Activated CD8-positive, alpha-beta T cell treated with anti-CD3 and anti-CD28 coated beads, Interleukin-2, amount 10 ng/mL, durations not matched to agents 7 days and 5 days (primary cell): Measurements from ENCODE around the gene KLF11. TPM values are rescaled to one million over a fixed set of nuclear protein-coding genes. Genes with fewer than 3 reads are reported as not detected.
A peak's percentile ranks its signal among the peaks of the same experiment; 100 is the strongest.

Experiments used
- ATAC-seq: fragments of 150-1000 bp; cut with Tn5 transposase; one replicate; pipeline ENCODE4 v1.10.0; 2021; ENCODE audit warnings: moderate library complexity
- CTCF ChIA-PET: fragments of 350-600 bp; sonication (Branson Sonifier 250); formaldehyde crosslinking; loops from one replicate; lab custom pipeline; 2021; ENCODE audit warnings: antibody characterized with exemption; lab: Charles Lee
- POLR2A ChIA-PET: fragments of 350-600 bp; sonication (Branson Sonifier 250); formaldehyde crosslinking; loops from one replicate; lab custom pipeline; 2021; ENCODE audit warnings: antibody characterized with exemption; lab: Charles Lee
- DNase-seq: peaks from one replicate; pipeline ENCODE4 v3.0.0-alpha.2; 2020
- H3K27ac Mint-ChIP-seq: one replicate; pipeline ENCODE4 v1.8.0; 2021; ENCODE audit warnings: mild to moderate bottlenecking, mixed read lengths
- H3K27me3 Mint-ChIP-seq: one replicate; pipeline ENCODE4 v1.8.0; 2021; ENCODE audit warnings: low read depth, mixed read lengths
- H3K36me3 Mint-ChIP-seq: one replicate; pipeline ENCODE4 v1.8.0; 2021; ENCODE audit warnings: low read depth, mixed read lengths
- H3K4me1 Mint-ChIP-seq: one replicate; pipeline ENCODE4 v1.8.0; 2021; ENCODE audit warnings: low read depth, mixed read lengths
- H3K4me3 Mint-ChIP-seq: one replicate; pipeline ENCODE4 v1.8.0; 2021; ENCODE audit warnings: mild to moderate bottlenecking, mixed read lengths
- H3K9me3 Mint-ChIP-seq: one replicate; pipeline ENCODE4 v1.8.0; 2022; ENCODE audit warnings: mixed read lengths; ENCODE audit not compliant: insufficient read depth
- total RNA-seq, 2 experiments: library from RNA; stranded (reverse); gene quantifications; one replicate each; pipeline ENCODE4 v1.2.3, GENCODE V29; 2021

Gene KLF11
- total RNA-seq, 2 experiments from 2014 or later: 6.8 to 9.2 TPM

GRCh38 chr2:10080536-10081304 lies 37.4 kb downstream of the KLF11 start:
- peak overlapping the region; percentile 62 for H3K27ac Mint-ChIP-seq
- no peaks in the 10 kb centered on the region for H3K9me3 Mint-ChIP-seq
- ChIA-PET CTCF (interaction anchor here (1.1 to 2.7 kb wide), 3 partner anchors 9 to 15 kb away, joined by 4 to 15 read pairs (median 5); no protein-coding TSS in a partner anchor), POLR2A (interaction anchor here (0.5 to 2.2 kb wide), 2 partner anchors 35 to 45 kb away, joined by 3 to 8 read pairs; no protein-coding TSS in a partner anchor)
- peaks cover 61% of the 10 kb centered on the region for H3K27me3 Mint-ChIP-seq
- peak overlapping the region; percentile 70 for H3K4me3 Mint-ChIP-seq
- no peaks in the 10 kb centered on the region for H3K36me3 Mint-ChIP-seq
- ATAC-seq (peak; percentile 43), DNase-seq (peak; percentile 59)
- peaks cover 27% of the 10 kb centered on the region for H3K4me1 Mint-ChIP-seq

- Mint-ChIP-seq H3K9me3 (no peaks in the 10 kb centered on the region), H3K4me3 (no peak overlapping the region), H3K27me3 (peaks cover 56% of the 10 kb centered on the region), H3K27ac (no peak overlapping the region), H3K4me1 (peaks cover 27% of the 10 kb centered on the region), H3K36me3 (no peaks in the 10 kb centered on the region)
- ChIA-PET CTCF (interaction anchor here (1.0 to 2.7 kb wide), 9 partner anchors 9 to 352 kb away, joined by 3 to 28 read pairs (median 5); no protein-coding TSS in a partner anchor), POLR2A (interaction anchor here (1.2 kb wide), 1 partner anchor 35 kb away, joined by 4 read pairs; no protein-coding TSS in a partner anchor)
- DNase-seq: no peak
- ATAC-seq: no peak
These were observed 39.7 kb downstream of the KLF11 start for GRCh38 chr2:10083046-10083445.

GRCh38 chr2:10083692-10084211 lies 40.4 kb downstream of the KLF11 start:
- POLR2A ChIA-PET: no interaction called here
- Mint-ChIP-seq H3K36me3 (no peaks in the 10 kb centered on the region), H3K27ac (no peak overlapping the region), H3K9me3 (no peaks in the 10 kb centered on the region), H3K4me3 (no peak overlapping the region), H3K4me1 (peaks cover 20% of the 10 kb centered on the region), H3K27me3 (peaks cover 53% of the 10 kb centered on the region)
- ATAC-seq (no peak), DNase-seq (no peak)
- CTCF ChIA-PET: interaction anchor here (1.0 to 2.9 kb wide), 8 partner anchors 8 to 325 kb away, joined by 3 to 28 read pairs (median 6); no protein-coding TSS in a partner anchor

GRCh38 chr2:10084223-10084865 lies 41.0 kb downstream of the KLF11 start:
- ATAC-seq: no peak
- POLR2A ChIA-PET: interaction anchor here (1.4 kb wide), 1 partner anchor 17 kb away, joined by 3 read pairs; no protein-coding TSS in a partner anchor
- CTCF ChIA-PET: interaction anchor here (0.9 to 8.8 kb wide), 7 partner anchors 12 to 350 kb away, joined by 3 to 94 read pairs (median 9); no protein-coding TSS in a partner anchor
- no peak for DNase-seq
- Mint-ChIP-seq H3K27me3 (peaks cover 51% of the 10 kb centered on the region), H3K4me3 (no peak overlapping the region), H3K4me1 (peaks cover 15% of the 10 kb centered on the region), H3K36me3 (no peaks in the 10 kb centered on the region), H3K9me3 (no peaks in the 10 kb centered on the region), H3K27ac (no peak overlapping the region)

GRCh38 chr2:10085043-10085667 lies 41.8 kb downstream of the KLF11 start:
- H3K27ac Mint-ChIP-seq: no peak overlapping the region
- H3K9me3 Mint-ChIP-seq: no peaks in the 10 kb centered on the region
- peaks cover 15% of the 10 kb centered on the region for H3K4me1 Mint-ChIP-seq
- ChIA-PET POLR2A (interaction anchor here (1.4 kb wide), 1 partner anchor 17 kb away, joined by 3 read pairs; no protein-coding TSS in a partner anchor), CTCF (interaction anchor here (0.9 to 8.8 kb wide), 8 partner anchors 9 to 350 kb away, joined by 3 to 94 read pairs (median 4); no protein-coding TSS in a partner anchor)
- DNase-seq (no peak), ATAC-seq (no peak)
- peaks cover 59% of the 10 kb centered on the region for H3K27me3 Mint-ChIP-seq
- H3K4me3 Mint-ChIP-seq: no peak overlapping the region
- H3K36me3 Mint-ChIP-seq: no peaks in the 10 kb centered on the region

- POLR2A ChIA-PET: interaction anchor here (1.4 kb wide), 1 partner anchor 16 kb away, joined by 3 read pairs; no protein-coding TSS in a partner anchor
- Mint-ChIP-seq H3K27me3 (peaks cover 62% of the 10 kb centered on the region), H3K36me3 (no peaks in the 10 kb centered on the region), H3K4me3 (no peak overlapping the region), H3K27ac (no peak overlapping the region), H3K4me1 (peaks cover 15% of the 10 kb centered on the region), H3K9me3 (no peaks in the 10 kb centered on the region)
- DNase-seq (no peak), ATAC-seq (no peak)
- CTCF ChIA-PET: interaction anchor here (1.1 to 8.8 kb wide), 6 partner anchors 9 to 349 kb away, joined by 3 to 94 read pairs (median 7); no protein-coding TSS in a partner anchor
These were observed 42.3 kb downstream of the KLF11 start for GRCh38 chr2:10085668-10086059.

GRCh38 chr2:10086950-10087349 lies 43.6 kb downstream of the KLF11 start:
- H3K36me3 Mint-ChIP-seq: peaks cover under 1% of the 10 kb centered on the region
- H3K4me3 Mint-ChIP-seq: no peak overlapping the region
- H3K9me3 Mint-ChIP-seq: peaks cover under 1% of the 10 kb centered on the region
- H3K4me1 Mint-ChIP-seq: peaks cover 11% of the 10 kb centered on the region
- H3K27me3 Mint-ChIP-seq: peaks cover 65% of the 10 kb centered on the region
- no peak overlapping the region for H3K27ac Mint-ChIP-seq
- CTCF ChIA-PET: interaction anchor here (1.4 to 8.8 kb wide), 3 partner anchors 10 to 102 kb away, joined by 3 to 94 read pairs (median 13); no protein-coding TSS in a partner anchor
- DNase-seq: no peak
- POLR2A ChIA-PET: no interaction called here
- ATAC-seq: no peak

GRCh38 chr2:10087360-10087759 lies 44.0 kb downstream of the KLF11 start:
- ChIA-PET POLR2A (interaction anchor here (0.6 kb wide), 1 partner anchor 18 kb away, joined by 3 read pairs; no protein-coding TSS in a partner anchor), CTCF (interaction anchor here (1.4 to 8.8 kb wide), 3 partner anchors 10 to 103 kb away, joined by 3 to 94 read pairs (median 13); no protein-coding TSS in a partner anchor)
- Mint-ChIP-seq H3K36me3 (peaks cover 5% of the 10 kb centered on the region), H3K27me3 (peaks cover 69% of the 10 kb centered on the region), H3K4me3 (no peak overlapping the region), H3K27ac (no peak overlapping the region), H3K4me1 (peaks cover 14% of the 10 kb centered on the region), H3K9me3 (peaks cover 5% of the 10 kb centered on the region)
- ATAC-seq (no peak), DNase-seq (no peak)

- ATAC-seq (no peak), DNase-seq (no peak)
- peaks cover 7% of the 10 kb centered on the region for H3K9me3 Mint-ChIP-seq
- H3K4me1 Mint-ChIP-seq: peaks cover 13% of the 10 kb centered on the region
- POLR2A ChIA-PET: interaction anchor here (0.6 kb wide), 1 partner anchor 51 kb away, joined by 4 read pairs; no protein-coding TSS in a partner anchor
- CTCF ChIA-PET: interaction anchor here (1.0 to 8.8 kb wide), 3 partner anchors 18 to 346 kb away, joined by 3 to 94 read pairs (median 3); no protein-coding TSS in a partner anchor
- H3K4me3 Mint-ChIP-seq: no peak overlapping the region
- H3K27ac Mint-ChIP-seq: no peak overlapping the region
- H3K36me3 Mint-ChIP-seq: peaks cover 5% of the 10 kb centered on the region
- H3K27me3 Mint-ChIP-seq: peaks cover 62% of the 10 kb centered on the region
These were observed 46.3 kb downstream of the KLF11 start for GRCh38 chr2:10089565-10090190.

GRCh38 chr2:10091182-10091888 lies 48.0 kb downstream of the KLF11 start:
- peaks cover 5% of the 10 kb centered on the region for H3K36me3 Mint-ChIP-seq
- POLR2A ChIA-PET: no interaction called here
- H3K4me1 Mint-ChIP-seq: peaks cover 13% of the 10 kb centered on the region
- peak overlapping the region; percentile 5 for H3K4me3 Mint-ChIP-seq
- DNase-seq: peak; percentile 39
- ATAC-seq: peak; percentile 64
- CTCF ChIA-PET: interaction anchor here (0.8 to 8.8 kb wide), 12 partner anchors 9 to 344 kb away, joined by 3 to 94 read pairs (median 4); no protein-coding TSS in a partner anchor
- H3K9me3 Mint-ChIP-seq: peaks cover 7% of the 10 kb centered on the region
- H3K27ac Mint-ChIP-seq: no peak overlapping the region
- peaks cover 59% of the 10 kb centered on the region for H3K27me3 Mint-ChIP-seq
